GM12892 (cell line): ENCODE results near the gene ARHGAP9.

Experiments
- POLR2A ChIP-seq: IDR thresholded peaks from 2 replicates; pipeline ENCODE4 v1.6.1; 2011; ENCODE audit warnings: low read depth, low read length, control low read depth
- POLR2AphosphoS5 ChIP-seq: IDR thresholded peaks from 2 replicates; pipeline ENCODE4 v1.6.1; 2011; ENCODE audit warnings: low read depth, low read length, control low read depth

DNA sequence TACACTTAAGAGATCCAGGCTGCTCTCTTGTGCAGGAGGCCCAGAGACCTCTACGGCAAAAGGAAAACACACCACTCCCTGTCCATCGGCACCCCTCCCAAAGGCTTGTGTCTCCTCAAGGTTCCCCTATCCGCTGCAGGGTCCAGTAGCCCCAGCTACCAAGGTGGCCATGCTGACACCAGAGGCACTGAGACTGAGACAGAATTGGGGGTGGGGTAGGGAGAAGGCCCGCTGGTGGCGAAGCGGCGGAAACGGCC, 40.1 kb upstream of the ARHGAP9 start:
- TF ChIP-seq POLR2A (no peak), POLR2AphosphoS5 (no peak)
